ENCODE results near the gene DIDO1. TPM values are rescaled to one million over a fixed set of nuclear protein-coding genes. Genes with fewer than 3 reads are reported as not detected.

DIDO1 gene
- total and polyA plus RNA-seq, 2 of the 13 experiments (the other 11 are each of a cell fraction or from before 2014, with no cell fraction given) = 75.0 to 75.1 TPM

DNA sequence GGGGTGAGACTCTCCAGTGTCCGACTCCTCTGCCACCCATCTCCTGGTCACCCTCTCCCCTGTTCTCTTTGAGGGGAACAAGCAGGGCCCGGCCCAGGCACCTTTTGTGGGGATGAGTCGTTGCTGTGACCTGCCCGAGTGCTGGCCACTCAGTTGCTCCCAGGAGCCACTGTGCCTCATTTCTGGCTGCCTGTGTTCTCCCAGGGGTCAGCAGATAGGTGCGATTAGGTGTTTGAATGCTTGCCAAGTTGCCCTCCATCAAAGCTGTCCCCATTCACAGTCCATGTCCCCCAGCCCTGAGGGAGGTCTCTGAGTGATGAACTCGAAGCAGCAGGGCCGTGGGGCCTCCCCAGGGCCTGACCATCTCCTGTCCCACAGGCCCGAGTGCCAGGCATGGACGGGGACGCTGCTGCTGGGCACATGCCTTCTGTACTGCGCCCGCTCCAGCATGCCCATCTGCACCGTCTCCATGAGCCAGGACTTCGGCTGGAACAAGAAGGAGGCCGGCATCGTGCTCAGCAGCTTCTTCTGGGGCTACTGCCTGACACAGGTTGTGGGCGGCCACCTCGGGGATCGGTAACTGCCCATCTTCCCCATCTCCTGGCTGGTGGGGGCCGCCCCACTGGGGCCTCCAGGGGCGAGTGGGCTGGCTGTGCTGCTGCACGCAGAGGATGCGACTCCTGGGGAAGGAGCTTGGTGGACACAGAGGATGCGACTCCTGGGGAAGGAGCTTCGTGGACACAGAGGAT lies 30.3 kb upstream of the DIDO1 start:
- Histone ChIP-seq H3K79me2 (ENCODE audit: insufficient read depth, low read length) (peaks cover 55% of the 10 kb centered on the region), H3K4me3 (replicated peaks in 1 of 3; ENCODE audit: insufficient read depth in 1 of 3, low read depth in 2 of 3, low read length in 3 of 3) (peak overlapping the region in 1 of 3 experiments; percentile 65; a peak in 2 of 6 replicates), H3K36me3 (replicated peaks in 1 of 2; ENCODE audit: control insufficient read depth in 1 of 2, insufficient read depth in 2 of 2, low read length in 2 of 2) (peaks cover 43 to 54% of the 10 kb centered on the region in 2 experiments), H3K27me3 (ENCODE audit: control insufficient read depth in 1 of 2, insufficient read depth in 2 of 2, low read length in 2 of 2) (no peaks in the 10 kb centered on the region; a peak in 1 of 5 replicates), H2AFZ (ENCODE audit: low read length) (no peak overlapping the region), H3K4me2 (ENCODE audit: low read depth, low read length) (peak overlapping the region; percentile 100), H3K4me1 (ENCODE audit: insufficient read depth, low read length) (peaks cover 53% of the 10 kb centered on the region), H3K9me3 (ENCODE audit: low read length) (no peaks in the 10 kb centered on the region), H3K9ac (ENCODE audit: insufficient read depth, low read depth, low read length) (peak overlapping the region; percentile 95), H3K27ac (ENCODE audit: extremely low read length, insufficient read depth, low read length) (peak overlapping the region; percentile 93), H4K20me1 (ENCODE audit: insufficient read depth, low read length) (peaks cover 45% of the 10 kb centered on the region)
- no TSS peak for BruUV-seq (replicated peaks)
- ChIA-PET CTCF (ENCODE audit: low intra/inter-chr PET ratio, low total read pairs) (no interaction called here), POLR2A (interaction anchor here (1.0 to 8.8 kb wide), 7 partner anchors 20 to 289 kb away, joined by 3 to 205 read pairs (median 54); partner anchors contain the start of genes DIDO1, GID8 and TCFL5)
- FAIRE-seq (no peak), DNase-seq (ENCODE audit: low spot score) (no peak), ATAC-seq (no peak)
- intact Hi-C loops (cut with micrococcal nuclease; ENCODE audit: unreplicated experiment) (no loop called here), in situ Hi-C loops (cut with HindIII; ENCODE audit: extremely low pct_ligation_motif_present, low pct_unique_long_range_greater_than_20kb) (no loop called here)
- 93% methylated on average over 25 of the region's 25 CpGs for WGBS (ENCODE audit: low lambda C conversion rate)
- TF ChIP-seq, protein P1, sequence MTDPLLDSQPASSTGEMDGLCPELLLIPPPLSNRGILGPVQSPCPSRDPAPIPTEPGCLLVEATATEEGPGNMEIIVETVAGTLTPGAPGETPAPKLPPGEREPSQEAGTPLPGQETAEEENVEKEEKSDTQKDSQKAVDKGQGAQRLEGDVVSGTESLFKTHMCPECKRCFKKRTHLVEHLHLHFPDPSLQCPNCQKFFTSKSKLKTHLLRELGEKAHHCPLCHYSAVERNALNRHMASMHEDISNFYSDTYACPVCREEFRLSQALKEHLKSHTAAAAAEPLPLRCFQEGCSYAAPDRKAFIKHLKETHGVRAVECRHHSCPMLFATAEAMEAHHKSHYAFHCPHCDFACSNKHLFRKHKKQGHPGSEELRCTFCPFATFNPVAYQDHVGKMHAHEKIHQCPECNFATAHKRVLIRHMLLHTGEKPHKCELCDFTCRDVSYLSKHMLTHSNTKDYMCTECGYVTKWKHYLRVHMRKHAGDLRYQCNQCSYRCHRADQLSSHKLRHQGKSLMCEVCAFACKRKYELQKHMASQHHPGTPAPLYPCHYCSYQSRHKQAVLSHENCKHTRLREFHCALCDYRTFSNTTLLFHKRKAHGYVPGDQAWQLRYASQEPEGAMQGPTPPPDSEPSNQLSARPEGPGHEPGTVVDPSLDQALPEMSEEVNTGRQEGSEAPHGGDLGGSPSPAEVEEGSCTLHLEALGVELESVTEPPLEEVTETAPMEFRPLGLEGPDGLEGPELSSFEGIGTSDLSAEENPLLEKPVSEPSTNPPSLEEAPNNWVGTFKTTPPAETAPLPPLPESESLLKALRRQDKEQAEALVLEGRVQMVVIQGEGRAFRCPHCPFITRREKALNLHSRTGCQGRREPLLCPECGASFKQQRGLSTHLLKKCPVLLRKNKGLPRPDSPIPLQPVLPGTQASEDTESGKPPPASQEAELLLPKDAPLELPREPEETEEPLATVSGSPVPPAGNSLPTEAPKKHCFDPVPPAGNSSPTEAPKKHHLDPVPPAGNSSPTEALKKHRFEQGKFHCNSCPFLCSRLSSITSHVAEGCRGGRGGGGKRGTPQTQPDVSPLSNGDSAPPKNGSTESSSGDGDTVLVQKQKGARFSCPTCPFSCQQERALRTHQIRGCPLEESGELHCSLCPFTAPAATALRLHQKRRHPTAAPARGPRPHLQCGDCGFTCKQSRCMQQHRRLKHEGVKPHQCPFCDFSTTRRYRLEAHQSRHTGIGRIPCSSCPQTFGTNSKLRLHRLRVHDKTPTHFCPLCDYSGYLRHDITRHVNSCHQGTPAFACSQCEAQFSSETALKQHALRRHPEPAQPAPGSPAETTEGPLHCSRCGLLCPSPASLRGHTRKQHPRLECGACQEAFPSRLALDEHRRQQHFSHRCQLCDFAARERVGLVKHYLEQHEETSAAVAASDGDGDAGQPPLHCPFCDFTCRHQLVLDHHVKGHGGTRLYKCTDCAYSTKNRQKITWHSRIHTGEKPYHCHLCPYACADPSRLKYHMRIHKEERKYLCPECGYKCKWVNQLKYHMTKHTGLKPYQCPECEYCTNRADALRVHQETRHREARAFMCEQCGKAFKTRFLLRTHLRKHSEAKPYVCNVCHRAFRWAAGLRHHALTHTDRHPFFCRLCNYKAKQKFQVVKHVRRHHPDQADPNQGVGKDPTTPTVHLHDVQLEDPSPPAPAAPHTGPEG (CRISPR knock-in tag; IDR thresholded peaks at IDR 0.05) = peak; percentile 34; the same call in 1 of the 2 replicates
- TF ChIP-seq ZNF589 (CRISPR knock-in tag; conservative IDR thresholded peaks at IDR 0.05) = 0 out of 2 replicates have a peak, but pooled peaks have one; percentile 7
- TF ChIP-seq NFE2L1 (CRISPR knock-in tag; IDR thresholded peaks at IDR 0.05; ENCODE audit: borderline replicate concordance) = peak; percentile 38; the same call in 1 of the 2 replicates
- TF ChIP-seq MATR3 (CRISPR knock-in tag; IDR thresholded peaks at IDR 0.05) = 0 out of 2 replicates have a peak, but pooled peaks have one; percentile 61
- TF ChIP-seq, protein P2, sequence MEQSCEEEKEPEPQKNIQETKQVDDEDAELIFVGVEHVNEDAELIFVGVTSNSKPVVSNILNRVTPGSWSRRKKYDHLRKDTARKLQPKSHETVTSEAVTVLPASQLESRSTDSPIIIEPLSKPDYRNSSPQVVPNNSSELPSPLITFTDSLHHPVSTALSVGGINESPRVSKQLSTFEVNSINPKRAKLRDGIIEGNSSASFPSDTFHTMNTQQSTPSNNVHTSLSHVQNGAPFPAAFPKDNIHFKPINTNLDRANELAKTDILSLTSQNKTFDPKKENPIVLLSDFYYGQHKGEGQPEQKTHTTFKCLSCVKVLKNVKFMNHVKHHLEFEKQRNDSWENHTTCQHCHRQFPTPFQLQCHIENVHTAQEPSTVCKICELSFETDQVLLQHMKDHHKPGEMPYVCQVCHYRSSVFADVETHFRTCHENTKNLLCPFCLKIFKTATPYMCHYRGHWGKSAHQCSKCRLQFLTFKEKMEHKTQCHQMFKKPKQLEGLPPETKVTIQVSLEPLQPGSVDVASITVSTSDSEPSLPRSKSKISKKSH (CRISPR knock-in tag; IDR thresholded peaks at IDR 0.05; ENCODE audit: borderline replicate concordance) = 0 out of 2 replicates have a peak, but pooled peaks have one; percentile 15
- TF ChIP-seq NFRKB (IDR thresholded peaks at IDR 0.05) = no peak
- TF ChIP-seq ZNF230 (CRISPR knock-in tag; IDR thresholded peaks at IDR 0.05) = no peak
- TF ChIP-seq POLR2G (IDR thresholded peaks at IDR 0.05; ENCODE audit: low read depth, low read length) = 0 out of 2 replicates have a peak, but pooled peaks have one; percentile 31
- TF ChIP-seq, protein P3, sequence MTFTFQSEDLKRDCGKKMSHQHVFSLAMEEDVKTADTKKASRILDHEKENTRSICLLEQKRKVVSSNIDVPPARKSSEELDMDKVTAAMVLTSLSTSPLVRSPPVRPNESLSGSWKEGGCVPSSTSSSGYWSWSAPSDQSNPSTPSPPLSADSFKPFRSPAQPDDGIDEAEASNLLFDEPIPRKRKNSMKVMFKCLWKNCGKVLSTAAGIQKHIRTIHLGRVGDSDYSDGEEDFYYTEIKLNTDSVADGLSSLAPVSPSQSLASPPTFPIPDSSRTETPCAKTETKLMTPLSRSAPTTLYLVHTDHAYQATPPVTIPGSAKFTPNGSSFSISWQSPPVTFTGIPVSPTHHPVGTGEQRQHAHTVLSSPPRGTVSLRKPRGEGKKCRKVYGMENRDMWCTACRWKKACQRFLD (CRISPR knock-in tag; IDR thresholded peaks at IDR 0.05; ENCODE audit: borderline replicate concordance) = 0 out of 2 replicates have a peak, but pooled peaks have one; percentile 4
- TF ChIP-seq, protein P4, sequence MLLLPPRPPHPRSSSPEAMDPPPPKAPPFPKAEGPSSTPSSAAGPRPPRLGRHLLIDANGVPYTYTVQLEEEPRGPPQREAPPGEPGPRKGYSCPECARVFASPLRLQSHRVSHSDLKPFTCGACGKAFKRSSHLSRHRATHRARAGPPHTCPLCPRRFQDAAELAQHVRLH (CRISPR knock-in tag; IDR thresholded peaks at IDR 0.05; ENCODE audit: borderline replicate concordance, low read depth) = no peak
- TF ChIP-seq, protein P5, sequence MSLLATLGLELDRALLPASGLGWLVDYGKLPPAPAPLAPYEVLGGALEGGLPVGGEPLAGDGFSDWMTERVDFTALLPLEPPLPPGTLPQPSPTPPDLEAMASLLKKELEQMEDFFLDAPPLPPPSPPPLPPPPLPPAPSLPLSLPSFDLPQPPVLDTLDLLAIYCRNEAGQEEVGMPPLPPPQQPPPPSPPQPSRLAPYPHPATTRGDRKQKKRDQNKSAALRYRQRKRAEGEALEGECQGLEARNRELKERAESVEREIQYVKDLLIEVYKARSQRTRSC (CRISPR knock-in tag; IDR thresholded peaks at IDR 0.05; ENCODE audit: low read depth) = no peak
- peak; percentile 68; the same call in 1 of the 2 replicates for TF ChIP-seq ZNF563 (CRISPR knock-in tag; IDR thresholded peaks at IDR 0.05)

Data from HepG2 (cell line).